Neural cell (in vitro differentiated cells): Measurements from ENCODE around the gene MMP3.

Experiments used
- EP300 ChIP-seq: fragments of 450-650 bp; conservative IDR thresholded peaks from 2 replicates; pipeline ENCODE4 v1.6.1; 2014; ENCODE audit warnings: antibody characterized with exemption, mild to moderate bottlenecking, moderate library complexity; ENCODE audit not compliant: poor library complexity, severe bottlenecking
- MXI1 ChIP-seq: fragments of 450-650 bp; conservative IDR thresholded peaks from 2 replicates; pipeline ENCODE4 v1.6.1; 2014; ENCODE audit warnings: antibody characterized with exemption, mild to moderate bottlenecking; ENCODE audit not compliant: poor library complexity, severe bottlenecking
- RAD21 ChIP-seq: fragments of 450-650 bp; conservative IDR thresholded peaks from 2 replicates; pipeline ENCODE4 v1.6.1; 2014; ENCODE audit warnings: antibody characterized with exemption, mild to moderate bottlenecking, moderate library complexity
- SMC3 ChIP-seq: fragments of 450-650 bp; conservative IDR thresholded peaks from 2 replicates; pipeline ENCODE4 v1.6.1; 2014; ENCODE audit warnings: antibody characterized with exemption, mild to moderate bottlenecking, moderate library complexity; ENCODE audit not compliant: poor library complexity
- TF ChIP-seq, protein P1 (sequence below): fragments of 450-650 bp; IDR thresholded peaks from 2 replicates; pipeline ENCODE4 v1.5.1; 2014; ENCODE audit warnings: antibody characterized with exemption, mild to moderate bottlenecking, moderate library complexity; ENCODE audit not compliant: poor library complexity, severe bottlenecking
- TF ChIP-seq, protein P2 (sequence below): IDR thresholded peaks from 2 replicates; pipeline ENCODE4 v1.6.1; 2012; ENCODE audit warnings: borderline replicate concordance

DNA sequence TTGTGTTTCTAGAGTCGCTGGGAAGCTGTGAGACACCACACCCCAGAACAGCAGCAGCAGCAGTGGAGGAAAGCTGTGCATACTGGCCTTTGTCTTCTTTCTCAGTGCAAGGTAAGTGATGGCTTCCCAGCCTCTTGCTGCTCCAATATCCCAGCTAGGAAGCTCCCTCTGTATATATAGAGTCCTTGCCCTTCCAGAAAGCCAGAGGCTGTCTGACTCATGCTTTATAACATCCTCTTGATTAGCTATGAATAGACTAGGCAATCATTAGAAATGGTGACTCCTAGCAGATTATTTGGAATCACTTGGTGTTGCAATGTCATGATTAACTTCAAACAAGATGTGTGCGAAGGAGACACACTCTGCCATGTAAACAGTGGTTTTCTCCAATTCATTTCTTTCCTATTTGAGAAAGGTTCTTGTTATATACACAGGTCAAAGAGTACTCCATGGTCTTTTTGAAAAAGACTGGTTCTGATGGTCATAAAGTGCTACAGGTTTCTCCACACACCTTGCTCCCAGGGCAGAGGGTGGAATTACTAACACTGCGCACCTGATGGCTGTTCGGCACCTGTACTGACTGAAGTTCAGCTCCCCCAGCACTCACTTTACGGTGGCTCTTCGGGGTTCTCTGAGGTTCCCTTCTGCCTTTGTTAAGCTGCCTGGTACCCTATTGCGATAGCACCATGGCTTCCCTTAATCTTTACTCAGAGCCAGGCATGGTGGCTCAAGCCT lies 45.2 kb downstream of the MMP3 start, which contains the start of gene MMP1:
- TF ChIP-seq, protein P1, sequence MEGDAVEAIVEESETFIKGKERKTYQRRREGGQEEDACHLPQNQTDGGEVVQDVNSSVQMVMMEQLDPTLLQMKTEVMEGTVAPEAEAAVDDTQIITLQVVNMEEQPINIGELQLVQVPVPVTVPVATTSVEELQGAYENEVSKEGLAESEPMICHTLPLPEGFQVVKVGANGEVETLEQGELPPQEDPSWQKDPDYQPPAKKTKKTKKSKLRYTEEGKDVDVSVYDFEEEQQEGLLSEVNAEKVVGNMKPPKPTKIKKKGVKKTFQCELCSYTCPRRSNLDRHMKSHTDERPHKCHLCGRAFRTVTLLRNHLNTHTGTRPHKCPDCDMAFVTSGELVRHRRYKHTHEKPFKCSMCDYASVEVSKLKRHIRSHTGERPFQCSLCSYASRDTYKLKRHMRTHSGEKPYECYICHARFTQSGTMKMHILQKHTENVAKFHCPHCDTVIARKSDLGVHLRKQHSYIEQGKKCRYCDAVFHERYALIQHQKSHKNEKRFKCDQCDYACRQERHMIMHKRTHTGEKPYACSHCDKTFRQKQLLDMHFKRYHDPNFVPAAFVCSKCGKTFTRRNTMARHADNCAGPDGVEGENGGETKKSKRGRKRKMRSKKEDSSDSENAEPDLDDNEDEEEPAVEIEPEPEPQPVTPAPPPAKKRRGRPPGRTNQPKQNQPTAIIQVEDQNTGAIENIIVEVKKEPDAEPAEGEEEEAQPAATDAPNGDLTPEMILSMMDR = no peak
- TF ChIP-seq, protein P2, sequence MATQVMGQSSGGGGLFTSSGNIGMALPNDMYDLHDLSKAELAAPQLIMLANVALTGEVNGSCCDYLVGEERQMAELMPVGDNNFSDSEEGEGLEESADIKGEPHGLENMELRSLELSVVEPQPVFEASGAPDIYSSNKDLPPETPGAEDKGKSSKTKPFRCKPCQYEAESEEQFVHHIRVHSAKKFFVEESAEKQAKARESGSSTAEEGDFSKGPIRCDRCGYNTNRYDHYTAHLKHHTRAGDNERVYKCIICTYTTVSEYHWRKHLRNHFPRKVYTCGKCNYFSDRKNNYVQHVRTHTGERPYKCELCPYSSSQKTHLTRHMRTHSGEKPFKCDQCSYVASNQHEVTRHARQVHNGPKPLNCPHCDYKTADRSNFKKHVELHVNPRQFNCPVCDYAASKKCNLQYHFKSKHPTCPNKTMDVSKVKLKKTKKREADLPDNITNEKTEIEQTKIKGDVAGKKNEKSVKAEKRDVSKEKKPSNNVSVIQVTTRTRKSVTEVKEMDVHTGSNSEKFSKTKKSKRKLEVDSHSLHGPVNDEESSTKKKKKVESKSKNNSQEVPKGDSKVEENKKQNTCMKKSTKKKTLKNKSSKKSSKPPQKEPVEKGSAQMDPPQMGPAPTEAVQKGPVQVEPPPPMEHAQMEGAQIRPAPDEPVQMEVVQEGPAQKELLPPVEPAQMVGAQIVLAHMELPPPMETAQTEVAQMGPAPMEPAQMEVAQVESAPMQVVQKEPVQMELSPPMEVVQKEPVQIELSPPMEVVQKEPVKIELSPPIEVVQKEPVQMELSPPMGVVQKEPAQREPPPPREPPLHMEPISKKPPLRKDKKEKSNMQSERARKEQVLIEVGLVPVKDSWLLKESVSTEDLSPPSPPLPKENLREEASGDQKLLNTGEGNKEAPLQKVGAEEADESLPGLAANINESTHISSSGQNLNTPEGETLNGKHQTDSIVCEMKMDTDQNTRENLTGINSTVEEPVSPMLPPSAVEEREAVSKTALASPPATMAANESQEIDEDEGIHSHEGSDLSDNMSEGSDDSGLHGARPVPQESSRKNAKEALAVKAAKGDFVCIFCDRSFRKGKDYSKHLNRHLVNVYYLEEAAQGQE = no peak
- TF ChIP-seq EP300 (no peak), RAD21 (no peak), MXI1 (no peak), SMC3 (no peak)
